ENCODE results near the gene SZRD1.

Gene SZRD1

GRCh38 chr1:16440131-16440469 lies 73.1 kb downstream of the SZRD1 start:
- no peak for DNase-seq (ENCODE audit: low read depth in 2 of 2)

DNA sequence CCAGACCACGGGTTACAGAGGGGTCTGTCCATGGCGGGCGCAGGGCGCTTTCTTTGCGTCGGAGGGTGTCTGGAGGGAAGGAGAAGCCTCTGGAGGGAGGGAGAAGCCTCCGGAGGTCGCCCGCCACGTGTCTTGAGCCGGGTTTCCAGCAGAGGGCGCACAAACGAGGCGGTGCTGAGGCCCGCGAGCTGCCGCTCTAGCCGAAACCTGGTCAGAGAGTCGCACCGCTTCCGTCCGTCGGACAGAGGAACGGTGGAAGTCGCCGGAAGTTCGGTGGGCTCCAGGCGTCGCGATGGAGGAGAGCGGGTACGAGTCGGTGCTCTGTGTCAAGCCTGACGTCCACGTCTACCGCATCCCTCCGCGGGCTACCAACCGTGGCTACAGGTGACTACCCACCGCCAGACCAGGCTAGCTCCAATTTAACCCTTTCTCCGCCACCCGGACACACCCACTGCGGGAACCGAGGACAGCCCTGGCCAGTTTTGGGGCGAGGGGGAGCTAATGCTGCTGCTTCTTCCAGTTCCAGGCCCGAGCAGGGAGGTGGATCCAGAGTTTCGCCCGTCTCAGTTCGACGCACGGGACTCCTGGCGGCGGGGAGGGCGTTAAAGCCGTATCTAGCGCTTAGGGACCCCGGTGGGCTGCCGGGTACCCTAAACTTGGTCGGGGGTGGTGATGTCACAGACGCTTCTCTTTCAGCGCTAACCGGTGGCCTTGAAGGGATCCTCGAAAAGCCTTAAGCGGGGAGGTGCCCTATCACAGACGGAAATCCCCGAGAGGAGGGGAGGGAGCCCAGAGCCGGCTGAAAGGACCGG lies 73.6 kb downstream of the SZRD1 start, which contains the start of gene NECAP2:
NECAP2 (plus strand) TSS at position 255 of the 812 bp plus-strand sequence; CDS start at position 293, 38 bp downstream.
- DNase-seq (ENCODE audit: low read depth in 2 of 2): peak; percentile 90 to 91

DNA sequence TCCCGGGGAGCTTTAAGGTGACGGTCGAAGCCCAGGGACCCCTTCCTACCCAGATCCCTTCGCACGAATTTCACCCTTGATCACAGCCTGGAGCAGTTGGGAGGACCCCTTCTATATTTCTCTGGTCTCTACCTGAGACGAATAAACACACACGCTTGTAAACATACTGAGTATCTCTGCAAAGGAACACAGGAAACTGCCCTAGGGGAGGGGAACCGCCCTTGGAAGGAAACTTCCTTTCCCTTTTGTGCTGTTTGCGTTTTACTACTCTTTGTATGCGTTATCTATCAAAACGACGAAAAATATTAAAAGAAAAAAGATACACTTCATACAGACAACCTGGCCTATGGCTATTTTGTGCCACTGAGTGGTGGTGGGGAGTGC lies 74.2 kb downstream of the SZRD1 start:
- DNase-seq (ENCODE audit: low read depth in 2 of 2): peak in 1 of 2 donors; percentile 21

- DNase-seq (ENCODE audit: low read depth in 2 of 2): no peak
Observed at GRCh38 chr1:16442265-16442664, 75.2 kb downstream of the SZRD1 start.

- no peak for DNase-seq (ENCODE audit: low read depth in 2 of 2)
Observed at GRCh38 chr1:16442941-16443340, 75.9 kb downstream of the SZRD1 start.

GRCh38 chr1:16443975-16444770 lies 77.1 kb downstream of the SZRD1 start:
- DNase-seq (ENCODE audit: low read depth in 2 of 2): no peak

GRCh38 chr1:16445052-16445451 lies 78.0 kb downstream of the SZRD1 start:
- no peak for DNase-seq (ENCODE audit: low read depth in 2 of 2)

- no peak for DNase-seq (ENCODE audit: low read depth in 2 of 2)
Observed at GRCh38 chr1:16446116-16446515, 79.1 kb downstream of the SZRD1 start.

GRCh38 chr1:16447641-16448040 lies 80.6 kb downstream of the SZRD1 start:
- no peak for DNase-seq (ENCODE audit: low read depth in 2 of 2)

Measured in stimulated activated CD8-positive, alpha-beta memory T cell treated with anti-CD3 and anti-CD28 coated beads, Interleukin-2, amount 100 ng/mL, for 1 hour (primary cell).